HEK293 (cell line): ENCODE measurements around the gene RNF121.

Experiments used
- CTCF ChIA-PET: fragments of 350-600 bp; formaldehyde crosslinking; extraction: SDS; loops from one replicate; lab custom pipeline; 2021; ENCODE audit warnings: antibody characterized with exemption; lab: Yijun Ruan, JAX
- POLR2A ChIA-PET: fragments of 300-600 bp; formaldehyde crosslinking; extraction: SDS; loops from one replicate; lab custom pipeline; 2020; ENCODE audit warnings: antibody characterized with exemption, inconsistent platforms; lab: Yijun Ruan, JAX
- H3K27ac ChIP-seq: fragments of 200-500 bp; sonication (Bioruptor generic); 2 replicates; pipeline ENCODE4 v1.5.1; 2014; ENCODE audit warnings: low read depth, low read length, control low read depth, inconsistent platforms; ENCODE audit errors: extremely low read depth
- H3K36me3 ChIP-seq, 2 experiments: fragments of 200-500 bp in 1 of 2; sonication (Bioruptor generic) in 1 of 2; 1 replicate in 1 of 2; 2 replicates in 1 of 2; pipeline ENCODE4 v1.5.1; 2014 to 2017; ENCODE audit warnings: inconsistent platforms in 2 of 2, low read length in 2 of 2; ENCODE audit not compliant: control insufficient read depth in 2 of 2, insufficient read depth in 1 of 2
- H3K4me1 ChIP-seq: fragments of 200-500 bp; sonication (Bioruptor generic); 2 replicates; pipeline ENCODE4 v1.5.1; 2014; ENCODE audit warnings: mild to moderate bottlenecking, low read length, inconsistent platforms; ENCODE audit not compliant: control insufficient read depth, insufficient read depth
- H3K4me3 ChIP-seq: 2 replicates; pipeline ENCODE4 v1.5.1; 2011; ENCODE audit warnings: low read depth, mild to moderate bottlenecking, control low read depth, low read length, moderate library complexity
- H3K9me3 ChIP-seq: fragments of 200-500 bp; sonication (Bioruptor generic); 2 replicates; pipeline ENCODE4 v1.5.1; 2014; ENCODE audit warnings: low read depth, low read length, inconsistent platforms; ENCODE audit not compliant: control insufficient read depth, insufficient read depth
- BCL6B ChIP-seq: fragments of 450-650 bp; formaldehyde crosslinking; IDR thresholded peaks from 2 replicates; pipeline ENCODE4 v1.5.1; 2017; ENCODE audit warnings: missing biosample characterization, missing genetic modification characterization
- GFI1B ChIP-seq: fragments of 450-650 bp; formaldehyde crosslinking; IDR thresholded peaks from 2 replicates; pipeline ENCODE4 v1.5.1; 2016; ENCODE audit warnings: missing biosample characterization, missing genetic modification characterization
- INSM2 ChIP-seq: fragments of 450-650 bp; formaldehyde crosslinking; IDR thresholded peaks from 2 replicates; pipeline ENCODE4 v1.5.1; 2016; ENCODE audit warnings: missing biosample characterization, missing genetic modification characterization
- PRDM2 ChIP-seq: fragments of 450-650 bp; formaldehyde crosslinking; IDR thresholded peaks from 2 replicates; pipeline ENCODE4 v1.5.1; 2016; ENCODE audit warnings: missing biosample characterization, missing genetic modification characterization, borderline replicate concordance
- RBAK ChIP-seq: fragments of 450-650 bp; formaldehyde crosslinking; IDR thresholded peaks from 2 replicates; pipeline ENCODE4 v1.5.1; 2016; ENCODE audit warnings: missing biosample characterization, missing genetic modification characterization
- REST ChIP-seq: fragments of 450-650 bp; formaldehyde crosslinking; IDR thresholded peaks from 2 replicates; pipeline ENCODE4 v1.5.1; 2016; ENCODE audit warnings: missing biosample characterization, missing genetic modification characterization
- ZBTB10 ChIP-seq: fragments of 450-650 bp; formaldehyde crosslinking; IDR thresholded peaks from 2 replicates; pipeline ENCODE4 v1.5.1; 2016; ENCODE audit warnings: missing biosample characterization, missing genetic modification characterization
- ZBTB44 ChIP-seq: fragments of 450-650 bp; IDR thresholded peaks from 2 replicates; pipeline ENCODE4 v1.5.1; 2018; ENCODE audit warnings: missing biosample characterization, mild to moderate bottlenecking, missing genetic modification characterization
- ZNF404 ChIP-seq: fragments of 450-650 bp; formaldehyde crosslinking; IDR thresholded peaks from 2 replicates; pipeline ENCODE4 v1.5.1; 2017; ENCODE audit warnings: missing biosample characterization, missing genetic modification characterization
- ZNF416 ChIP-seq: fragments of 450-650 bp; formaldehyde crosslinking; IDR thresholded peaks from 2 replicates; pipeline ENCODE4 v1.5.1; 2016; ENCODE audit warnings: missing biosample characterization, missing genetic modification characterization
- ZNF426 ChIP-seq: fragments of 450-650 bp; formaldehyde crosslinking; IDR thresholded peaks from 2 replicates; pipeline ENCODE4 v1.5.1; 2017; ENCODE audit warnings: missing biosample characterization, missing genetic modification characterization, mild to moderate bottlenecking, inconsistent platforms, moderate library complexity
- ZNF549 ChIP-seq: fragments of 450-650 bp; IDR thresholded peaks from 2 replicates; pipeline ENCODE4 v1.5.1; 2018; ENCODE audit warnings: missing biosample characterization, missing genetic modification characterization, mild to moderate bottlenecking, inconsistent platforms, moderate library complexity
- ZXDB ChIP-seq: fragments of 450-650 bp; formaldehyde crosslinking; IDR thresholded peaks from 2 replicates; pipeline ENCODE4 v1.5.1; 2016; ENCODE audit warnings: missing biosample characterization, missing genetic modification characterization

RNF121 gene

GRCh38 chr11:71994786-71995185 is 65.9 kb downstream of the RNF121 start:
- Histone ChIP-seq H3K4me3 (no peak overlapping the region), H3K4me1 (no peaks in the 10 kb centered on the region), H3K27ac (no peak overlapping the region), H3K36me3 (peaks cover 0 to 32% of the 10 kb centered on the region in 2 experiments; a peak in 1 of 3 replicates), H3K9me3 (no peaks in the 10 kb centered on the region)
- CTCF ChIA-PET, result interaction anchor here (0.6 to 1.1 kb wide), 2 partner anchors 18 to 194 kb away, joined by 3 read pairs; no protein-coding TSS in a partner anchor
- no peak for TF ChIP-seq ZBTB10 (tag by site-specific recombination)
- POLR2A ChIA-PET, result no interaction called here

GRCh38 chr11:71995726-71996291 is 67.0 kb downstream of the RNF121 start:
- ChIA-PET CTCF (interaction anchor here (0.6 to 1.1 kb wide), 4 partner anchors 19 to 435 kb away, joined by 3 to 4 read pairs (median 3); no protein-coding TSS in a partner anchor), POLR2A (interaction anchor here (0.5 kb wide), 1 partner anchor 90 kb away, joined by 3 read pairs; no protein-coding TSS in a partner anchor)
- Histone ChIP-seq H3K36me3 (peaks cover 0 to 32% of the 10 kb centered on the region in 2 experiments; a peak in 1 of 3 replicates), H3K4me3 (no peak overlapping the region), H3K4me1 (no peaks in the 10 kb centered on the region), H3K9me3 (no peaks in the 10 kb centered on the region), H3K27ac (no peak overlapping the region)
- TF ChIP-seq GFI1B (no peak), ZNF404 (no peak), INSM2 (tag by site-specific recombination) (no peak), ZNF549 (tag by site-specific recombination) (no peak), ZNF426 (no peak), ZNF416 (no peak), REST (no peak), ZXDB (tag by site-specific recombination) (no peak), RBAK (tag by site-specific recombination) (no peak), BCL6B (tag by site-specific recombination) (no peak), ZBTB44 (tag by site-specific recombination) (no peak), PRDM2 (tag by site-specific recombination) (no peak)
